Nephron progenitor cell (in vitro differentiated cells): ENCODE results near the gene CHD6.
A peak's percentile ranks its signal among the peaks of the same experiment; 100 is the strongest.

Experiments used
- DNase-seq: peaks from one replicate; pipeline ENCODE4 v3.0.0; 2021
- H3K27ac Mint-ChIP-seq: 2 replicates; pipeline ENCODE4 v1.8.0; 2021; ENCODE audit warnings: mild to moderate bottlenecking, moderate library complexity, mixed read lengths
- H3K27me3 Mint-ChIP-seq: 2 replicates; pipeline ENCODE4 v1.8.0; 2021; ENCODE audit warnings: mild to moderate bottlenecking, low read depth, mixed read lengths; ENCODE audit not compliant: poor library complexity
- H3K36me3 Mint-ChIP-seq: 2 replicates; pipeline ENCODE4 v1.8.0; 2021; ENCODE audit warnings: low read depth, mixed read lengths
- H3K4me1 Mint-ChIP-seq: 2 replicates; pipeline ENCODE4 v1.8.0; 2021; ENCODE audit warnings: mixed read lengths
- H3K4me3 Mint-ChIP-seq: 2 replicates; pipeline ENCODE4 v1.8.0; 2021; ENCODE audit warnings: mild to moderate bottlenecking, moderate library complexity, mixed read lengths
- H3K9me3 Mint-ChIP-seq: 2 replicates; pipeline ENCODE4 v1.8.0; 2021; ENCODE audit warnings: mild to moderate bottlenecking, moderate library complexity, mixed read lengths
- TF ChIP-seq, protein P1 (sequence below): fragments of 200-600 bp; sonication (generic); IDR thresholded peaks from 2 replicates; pipeline ENCODE4 v1.5.0; 2021; ENCODE audit warnings: antibody characterized with exemption

The CHD6 gene

DNA sequence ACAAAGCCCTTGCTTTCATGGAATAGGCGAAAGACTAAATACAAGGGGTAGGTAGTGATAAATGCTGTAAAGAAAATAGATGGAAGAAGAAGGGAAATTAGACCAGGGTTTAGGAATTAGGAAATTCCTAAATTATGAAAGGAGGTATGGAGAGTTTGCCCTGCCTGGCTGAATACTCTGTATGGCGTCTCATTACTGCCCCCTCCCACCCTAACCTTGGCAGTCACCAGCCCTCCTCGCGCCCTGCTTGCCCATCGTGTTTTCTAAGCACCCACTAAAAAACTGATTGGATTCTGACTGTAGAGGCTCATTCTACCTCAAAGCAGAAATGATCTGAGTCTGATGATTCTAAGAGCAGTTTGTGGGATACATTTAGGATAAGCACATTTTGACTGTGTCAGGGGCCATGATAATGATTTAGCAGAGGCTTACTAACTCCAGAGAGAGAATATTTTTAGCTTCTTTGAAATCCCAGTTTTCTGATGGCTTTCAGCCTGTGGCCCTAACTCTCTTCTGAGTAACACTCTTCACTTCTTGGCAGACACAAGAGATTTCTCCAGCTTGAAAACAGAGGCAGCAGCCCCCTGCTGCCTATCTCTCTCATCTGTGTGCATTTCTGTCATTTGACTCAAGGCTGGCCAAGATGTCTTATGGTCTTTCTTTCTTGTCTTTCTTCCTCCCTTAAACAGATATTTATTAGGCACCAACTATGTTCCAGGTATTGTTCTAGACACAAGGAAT, 1.4 kb upstream of the CHD6 start:
- H3K36me3 Mint-ChIP-seq: no peaks in the 10 kb centered on the region
- H3K27ac Mint-ChIP-seq: no peak overlapping the region
- no peaks in the 10 kb centered on the region for H3K9me3 Mint-ChIP-seq
- peaks cover 40% of the 10 kb centered on the region for H3K4me1 Mint-ChIP-seq
- peaks cover 24% of the 10 kb centered on the region for H3K27me3 Mint-ChIP-seq
- TF ChIP-seq, protein P1, sequence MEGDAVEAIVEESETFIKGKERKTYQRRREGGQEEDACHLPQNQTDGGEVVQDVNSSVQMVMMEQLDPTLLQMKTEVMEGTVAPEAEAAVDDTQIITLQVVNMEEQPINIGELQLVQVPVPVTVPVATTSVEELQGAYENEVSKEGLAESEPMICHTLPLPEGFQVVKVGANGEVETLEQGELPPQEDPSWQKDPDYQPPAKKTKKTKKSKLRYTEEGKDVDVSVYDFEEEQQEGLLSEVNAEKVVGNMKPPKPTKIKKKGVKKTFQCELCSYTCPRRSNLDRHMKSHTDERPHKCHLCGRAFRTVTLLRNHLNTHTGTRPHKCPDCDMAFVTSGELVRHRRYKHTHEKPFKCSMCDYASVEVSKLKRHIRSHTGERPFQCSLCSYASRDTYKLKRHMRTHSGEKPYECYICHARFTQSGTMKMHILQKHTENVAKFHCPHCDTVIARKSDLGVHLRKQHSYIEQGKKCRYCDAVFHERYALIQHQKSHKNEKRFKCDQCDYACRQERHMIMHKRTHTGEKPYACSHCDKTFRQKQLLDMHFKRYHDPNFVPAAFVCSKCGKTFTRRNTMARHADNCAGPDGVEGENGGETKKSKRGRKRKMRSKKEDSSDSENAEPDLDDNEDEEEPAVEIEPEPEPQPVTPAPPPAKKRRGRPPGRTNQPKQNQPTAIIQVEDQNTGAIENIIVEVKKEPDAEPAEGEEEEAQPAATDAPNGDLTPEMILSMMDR: no peak
- no peak for DNase-seq
- peak overlapping the region; percentile 81 for H3K4me3 Mint-ChIP-seq

DNA sequence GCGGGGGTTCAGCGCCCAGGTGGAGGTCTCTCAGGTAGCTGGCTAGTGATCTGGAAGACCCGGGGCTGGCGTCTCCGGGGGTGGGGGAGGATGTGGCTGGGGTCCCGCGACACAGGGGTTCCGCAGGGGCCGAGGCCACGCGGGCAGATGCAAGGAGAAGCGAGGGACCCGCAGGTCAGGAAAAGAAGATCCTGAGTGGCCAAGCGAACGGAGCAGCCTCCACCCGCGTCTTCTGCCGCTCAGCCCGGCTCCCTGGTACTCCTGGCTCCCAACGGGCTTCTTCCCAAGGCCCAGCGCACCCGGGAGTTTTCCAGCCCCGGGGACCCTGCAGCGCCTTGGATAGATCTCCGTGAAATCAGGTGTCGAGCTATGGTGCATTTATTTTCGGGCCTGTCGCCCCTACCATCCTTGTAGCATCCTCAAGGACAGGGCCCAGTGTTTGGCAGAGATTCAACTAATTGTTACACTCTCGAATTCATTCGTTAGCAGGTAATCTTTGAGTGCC, 682 bp upstream of the CHD6 start:
- no peak overlapping the region for H3K27ac Mint-ChIP-seq
- TF ChIP-seq, protein P1: no peak
- H3K36me3 Mint-ChIP-seq: no peaks in the 10 kb centered on the region
- no peaks in the 10 kb centered on the region for H3K9me3 Mint-ChIP-seq
- peaks cover 45% of the 10 kb centered on the region for H3K4me1 Mint-ChIP-seq
- peak overlapping the region; percentile 81 for H3K4me3 Mint-ChIP-seq
- no peak for DNase-seq
- H3K27me3 Mint-ChIP-seq: peaks cover 24% of the 10 kb centered on the region

DNA sequence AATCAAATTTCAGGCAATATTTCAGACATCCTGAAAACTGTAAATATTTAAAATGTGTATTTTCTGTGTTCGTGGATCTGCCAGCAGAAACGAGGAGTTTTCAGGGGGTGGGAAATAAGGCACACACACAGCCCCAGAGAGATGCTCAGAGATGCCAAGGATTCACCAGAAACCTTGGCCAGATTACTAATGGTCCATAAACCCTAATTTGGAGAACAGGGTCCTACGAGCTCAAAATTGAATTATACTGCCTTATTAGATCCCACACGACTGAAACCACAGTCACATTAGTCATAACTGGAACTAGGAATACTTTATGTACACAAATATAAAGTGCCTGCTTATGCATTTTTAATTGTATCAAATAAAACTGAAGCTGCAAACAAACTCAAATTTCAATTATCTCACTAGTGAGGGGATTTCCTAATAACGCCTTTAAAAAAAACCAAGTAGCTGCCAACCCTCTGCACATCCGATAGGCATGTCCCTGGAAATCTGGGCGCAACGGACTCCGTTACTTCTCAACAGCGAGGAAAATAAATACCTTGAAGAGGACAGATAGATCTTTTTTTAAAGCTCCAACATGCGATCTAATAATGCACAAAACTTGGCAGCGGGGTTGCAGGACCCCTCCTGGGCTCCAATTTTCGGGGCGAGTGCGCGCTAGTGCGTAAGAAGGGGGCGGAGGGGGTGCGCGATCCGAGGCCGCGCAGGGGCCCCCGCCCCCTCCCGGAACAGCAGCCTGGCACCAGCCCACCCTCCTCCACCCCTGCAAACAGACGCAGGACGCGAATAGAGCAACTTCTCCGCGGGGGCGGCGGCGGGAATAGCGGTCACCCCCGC, 897 bp downstream of the CHD6 start:
- Mint-ChIP-seq H3K36me3 (peaks cover 1% of the 10 kb centered on the region), H3K27ac (peak overlapping the region; percentile 90), H3K9me3 (peaks cover 1% of the 10 kb centered on the region), H3K4me3 (peak overlapping the region; percentile 93), H3K27me3 (peaks cover 24% of the 10 kb centered on the region), H3K4me1 (peaks cover 52% of the 10 kb centered on the region)
- DNase-seq: no peak
- TF ChIP-seq, protein P1: no peak

DNA sequence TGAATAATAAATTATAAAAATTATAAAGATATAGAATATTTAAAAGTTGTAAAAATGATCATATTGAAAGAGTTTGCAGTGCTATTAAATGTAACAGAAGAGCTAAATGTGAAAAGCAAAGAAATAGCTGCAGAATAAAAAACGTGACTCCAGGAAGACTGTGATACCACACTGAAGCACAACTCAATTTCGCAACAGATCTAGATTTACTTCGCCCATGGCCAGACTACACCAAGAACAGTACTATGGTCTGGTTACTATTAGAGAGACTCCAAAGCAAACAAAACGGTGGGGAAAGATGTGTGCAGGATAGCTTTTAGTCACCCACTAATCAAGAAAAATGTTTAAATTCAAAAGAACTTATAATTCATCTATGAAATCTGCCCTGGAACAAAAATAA, 1.9 kb downstream of the CHD6 start:
- no peak for DNase-seq
- H3K36me3 Mint-ChIP-seq: peaks cover 7% of the 10 kb centered on the region
- peaks cover 52% of the 10 kb centered on the region for H3K4me1 Mint-ChIP-seq
- H3K9me3 Mint-ChIP-seq: peaks cover 5% of the 10 kb centered on the region
- peak overlapping the region; percentile 93 for H3K4me3 Mint-ChIP-seq
- no peak overlapping the region for H3K27ac Mint-ChIP-seq
- peaks cover 21% of the 10 kb centered on the region for H3K27me3 Mint-ChIP-seq
- TF ChIP-seq, protein P1: no peak

DNA sequence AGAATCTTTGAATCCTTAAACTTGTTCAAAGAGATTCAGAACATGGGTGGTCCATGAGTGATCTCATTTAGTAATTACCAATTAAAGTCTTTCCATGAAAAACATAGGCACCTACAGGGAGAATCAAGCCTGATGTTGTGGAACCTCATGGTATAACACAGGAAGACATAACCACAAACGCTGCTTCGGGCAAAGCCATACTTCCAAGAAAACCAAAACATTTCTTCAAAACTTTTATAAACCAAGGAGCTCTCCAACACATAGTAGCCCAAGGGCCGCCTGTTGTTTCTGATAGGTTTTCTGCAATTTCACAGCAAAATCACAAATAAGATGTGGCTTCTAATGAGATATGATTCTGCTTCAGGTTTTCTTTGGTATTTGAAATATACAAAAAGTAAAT, 2.5 kb downstream of the CHD6 start:
- peaks cover 16% of the 10 kb centered on the region for H3K27me3 Mint-ChIP-seq
- no peak for DNase-seq
- peak overlapping the region; percentile 63 for H3K4me3 Mint-ChIP-seq
- H3K4me1 Mint-ChIP-seq: peaks cover 52% of the 10 kb centered on the region
- no peak overlapping the region for H3K27ac Mint-ChIP-seq
- peaks cover 5% of the 10 kb centered on the region for H3K9me3 Mint-ChIP-seq
- H3K36me3 Mint-ChIP-seq: peaks cover 7% of the 10 kb centered on the region
- TF ChIP-seq, protein P1: no peak
